Esophagus squamous epithelium (tissue), 4 donors: ENCODE measurements around the gene ITPRIPL2.

ENCODE experiments used
- CTCF ChIP-seq, 6 experiments: fragments of 450-650 bp in 4 of 6; fragments of 200-600 bp in 2 of 6; sonication (generic) in 2 of 6; IDR thresholded peaks; one replicate each; pipeline ENCODE4 v1.5.1; 2016 to 2019; ENCODE audit warnings: antibody characterized with exemption in 6 of 6, mild to moderate bottlenecking in 4 of 6, moderate library complexity in 4 of 6
- POLR2A ChIP-seq, 4 donors: fragments of 450-650 bp; IDR thresholded peaks; one replicate each; pipeline ENCODE4 v1.6.1; 2017; ENCODE audit warnings: antibody characterized with exemption in 4 of 4, mild to moderate bottlenecking in 4 of 4, moderate library complexity in 3 of 4

GRCh38 chr16:19163215-19163614 is 49.5 kb downstream of the ITPRIPL2 start:
- TF ChIP-seq CTCF (IDR thresholded peaks at IDR 0.05) (no peak), POLR2A (IDR thresholded peaks at IDR 0.05) (no peak)
